GM23248 (cell line): ENCODE data around the gene SLC4A3. TPM values are rescaled to one million over a fixed set of nuclear protein-coding genes. Genes with fewer than 3 reads are reported as not detected.
A peak's percentile ranks its signal among the peaks of the same experiment; 100 is the strongest.

ENCODE experiments used
- DNase-seq: peaks from one replicate; pipeline ENCODE4 v3.0.0-alpha.2; 2015
- H2AFZ ChIP-seq: fragments of 200-600 bp; sonication (generic); 2 replicates; pipeline ENCODE4 v1.6.1; 2016; ENCODE audit warnings: antibody characterized with exemption
- H3F3A ChIP-seq: fragments of 200-600 bp; sonication (generic); 2 replicates; pipeline ENCODE4 v1.6.1; 2016; ENCODE audit warnings: mild to moderate bottlenecking, antibody characterized with exemption, mixed run types; ENCODE audit not compliant: insufficient read depth
- H3K27ac ChIP-seq: fragments of 200-600 bp; sonication (generic); 2 replicates; pipeline ENCODE4 v1.5.1; 2016; ENCODE audit warnings: mild to moderate bottlenecking
- H3K27me3 ChIP-seq: fragments of 200-600 bp; sonication (generic); replicated peaks from 2 replicates; pipeline ENCODE4 v1.6.1; 2016; ENCODE audit warnings: mild to moderate bottlenecking; ENCODE audit not compliant: insufficient read depth
- H3K36me3 ChIP-seq: fragments of 200-600 bp; sonication (generic); 2 replicates; pipeline ENCODE4 v1.6.1; 2016; ENCODE audit warnings: low read depth, mild to moderate bottlenecking
- H3K4me1 ChIP-seq: fragments of 200-600 bp; sonication (generic); 2 replicates; pipeline ENCODE4 v1.6.1; 2016; ENCODE audit warnings: mild to moderate bottlenecking; ENCODE audit not compliant: insufficient read depth
- H3K4me2 ChIP-seq: fragments of 200-600 bp; sonication (generic); one replicate; pipeline ENCODE4 v1.6.1; 2016; ENCODE audit warnings: mild to moderate bottlenecking; ENCODE audit not compliant: unreplicated experiment
- H3K4me3 ChIP-seq: fragments of 200-600 bp; sonication (generic); 2 replicates; pipeline ENCODE4 v1.5.1; 2016; ENCODE audit warnings: mild to moderate bottlenecking
- H3K79me2 ChIP-seq: fragments of 200-600 bp; sonication (generic); 2 replicates; pipeline ENCODE4 v1.6.1; 2016; ENCODE audit warnings: mild to moderate bottlenecking; ENCODE audit not compliant: insufficient read depth
- H3K9ac ChIP-seq: fragments of 200-600 bp; sonication (generic); 2 replicates; pipeline ENCODE4 v1.6.1; 2016; ENCODE audit warnings: mild to moderate bottlenecking
- H3K9me2 ChIP-seq: fragments of 200-600 bp; sonication (generic); 2 replicates; pipeline ENCODE4 v1.6.1; 2016; ENCODE audit warnings: mixed run types, mild to moderate bottlenecking, moderate library complexity; ENCODE audit not compliant: insufficient read depth
- H3K9me3 ChIP-seq: fragments of 200-600 bp; sonication (generic); one replicate; pipeline ENCODE4 v1.6.1; 2017; ENCODE audit warnings: low read depth
- H4K20me1 ChIP-seq: fragments of 200-600 bp; sonication (generic); 2 replicates; pipeline ENCODE4 v1.6.0; 2016; ENCODE audit not compliant: insufficient read depth
- EZH2 ChIP-seq: fragments of 200-600 bp; sonication (generic); IDR thresholded peaks from 2 replicates; pipeline ENCODE4 v1.6.1; 2018; ENCODE audit warnings: antibody characterized with exemption, mild to moderate bottlenecking; ENCODE audit not compliant: insufficient read depth, poor library complexity, severe bottlenecking
- EZH2phosphoT487 ChIP-seq: fragments of 200-600 bp; sonication (generic); IDR thresholded peaks from 2 replicates; pipeline ENCODE4 v1.6.1; 2018; ENCODE audit warnings: antibody characterized with exemption, moderate library complexity, mild to moderate bottlenecking, low read depth; ENCODE audit not compliant: insufficient read depth
- WGBS, 2 experiments: methylation state at CpG; one replicate each; pipeline ENCODE4 v1.1.6; 2015 to 2017; ENCODE audit warnings: low lambda C conversion rate in 2 of 2, low coverage in 1 of 2; ENCODE audit errors: missing lambda C conversion rate in 2 of 2; 5-methylcytosine and 5-hydroxymethylcytosine counted together
- in situ Hi-C: fragments of 300-500 bp; cut with MboI; formaldehyde crosslinking; loops from 2 replicates; pipeline ENCODE4 v1.15.0; 2020
- polyA plus RNA-seq: library from polyadenylated mRNA; unstranded; fragments of >200 nt; fragmentation: Nextera tagmentation; extraction: Ambion mirVana; gene quantifications from 2 replicates; pipeline ENCODE4 v1.2.1, GENCODE V29; 2016
- total RNA-seq: library from RNA; depleted of rRNA; stranded (reverse); fragments of >200 nt; shearing (Covaris generic); gene quantifications from 2 replicates; pipeline ENCODE4 v1.2.3, GENCODE V29; 2014; rRNA removed

SLC4A3 gene, protein sequence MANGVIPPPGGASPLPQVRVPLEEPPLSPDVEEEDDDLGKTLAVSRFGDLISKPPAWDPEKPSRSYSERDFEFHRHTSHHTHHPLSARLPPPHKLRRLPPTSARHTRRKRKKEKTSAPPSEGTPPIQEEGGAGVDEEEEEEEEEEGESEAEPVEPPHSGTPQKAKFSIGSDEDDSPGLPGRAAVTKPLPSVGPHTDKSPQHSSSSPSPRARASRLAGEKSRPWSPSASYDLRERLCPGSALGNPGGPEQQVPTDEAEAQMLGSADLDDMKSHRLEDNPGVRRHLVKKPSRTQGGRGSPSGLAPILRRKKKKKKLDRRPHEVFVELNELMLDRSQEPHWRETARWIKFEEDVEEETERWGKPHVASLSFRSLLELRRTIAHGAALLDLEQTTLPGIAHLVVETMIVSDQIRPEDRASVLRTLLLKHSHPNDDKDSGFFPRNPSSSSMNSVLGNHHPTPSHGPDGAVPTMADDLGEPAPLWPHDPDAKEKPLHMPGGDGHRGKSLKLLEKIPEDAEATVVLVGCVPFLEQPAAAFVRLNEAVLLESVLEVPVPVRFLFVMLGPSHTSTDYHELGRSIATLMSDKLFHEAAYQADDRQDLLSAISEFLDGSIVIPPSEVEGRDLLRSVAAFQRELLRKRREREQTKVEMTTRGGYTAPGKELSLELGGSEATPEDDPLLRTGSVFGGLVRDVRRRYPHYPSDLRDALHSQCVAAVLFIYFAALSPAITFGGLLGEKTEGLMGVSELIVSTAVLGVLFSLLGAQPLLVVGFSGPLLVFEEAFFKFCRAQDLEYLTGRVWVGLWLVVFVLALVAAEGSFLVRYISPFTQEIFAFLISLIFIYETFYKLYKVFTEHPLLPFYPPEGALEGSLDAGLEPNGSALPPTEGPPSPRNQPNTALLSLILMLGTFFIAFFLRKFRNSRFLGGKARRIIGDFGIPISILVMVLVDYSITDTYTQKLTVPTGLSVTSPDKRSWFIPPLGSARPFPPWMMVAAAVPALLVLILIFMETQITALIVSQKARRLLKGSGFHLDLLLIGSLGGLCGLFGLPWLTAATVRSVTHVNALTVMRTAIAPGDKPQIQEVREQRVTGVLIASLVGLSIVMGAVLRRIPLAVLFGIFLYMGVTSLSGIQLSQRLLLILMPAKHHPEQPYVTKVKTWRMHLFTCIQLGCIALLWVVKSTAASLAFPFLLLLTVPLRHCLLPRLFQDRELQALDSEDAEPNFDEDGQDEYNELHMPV
- total RNA-seq (0.54 and 1.6 TPM in 2 replicates), polyA plus RNA-seq (0.79 and 0.96 TPM in 2 replicates)

DNA sequence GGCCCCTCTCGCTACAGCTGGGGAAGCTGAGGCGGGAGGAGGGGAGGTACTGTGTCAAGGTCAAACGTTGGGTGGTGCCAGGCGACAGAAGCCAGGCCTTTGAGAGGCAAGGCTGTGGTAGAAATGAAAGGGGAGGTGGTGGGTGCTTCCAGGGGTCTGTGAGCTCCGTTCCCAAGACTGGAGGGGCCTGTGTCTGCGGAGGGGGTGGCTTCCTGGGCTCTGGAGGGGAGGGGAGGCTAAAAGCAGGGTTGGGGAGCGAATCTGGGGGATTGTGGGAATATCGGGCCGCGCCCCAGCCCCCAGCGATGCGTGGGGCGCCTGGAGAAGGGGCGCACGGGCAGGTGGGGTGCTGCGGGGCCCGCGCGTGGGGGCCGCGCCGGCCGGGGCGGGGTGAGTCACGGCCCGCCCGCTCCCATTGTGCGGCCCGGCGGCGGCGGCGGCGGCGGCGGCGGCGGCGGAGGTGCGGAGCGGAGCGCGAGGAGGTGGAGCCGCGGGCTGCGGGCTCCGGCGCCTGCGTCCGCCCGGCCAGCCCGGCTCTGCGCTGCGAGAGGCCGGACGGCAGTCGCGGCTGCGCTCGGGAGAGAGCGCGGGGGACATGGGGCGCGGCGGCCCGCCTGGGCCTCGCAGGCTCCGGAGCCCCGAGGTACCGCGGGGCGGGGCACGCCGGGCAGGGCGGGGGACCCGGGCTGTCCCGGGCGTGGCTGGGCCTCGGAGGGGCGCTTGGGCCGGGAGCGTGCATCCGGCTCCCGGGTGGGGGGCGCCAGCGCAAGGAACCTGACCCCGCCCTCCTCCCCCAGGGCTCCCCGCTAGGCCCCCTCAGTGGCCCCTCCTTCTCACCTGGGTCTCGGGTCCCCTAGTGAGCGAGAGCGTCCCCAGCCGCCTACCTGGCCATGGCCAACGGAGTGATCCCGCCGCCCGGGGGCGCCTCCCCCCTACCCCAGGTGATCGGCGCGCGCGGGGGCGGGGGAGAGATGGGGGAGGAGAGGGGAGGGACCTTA, at the start of gene SLC4A3:
SLC4A3 (plus strand) TSS at position 528 of the 998 bp plus-strand sequence; CDS start at position 891, 363 bp downstream.
- Histone ChIP-seq H3K4me3 (peak within 1 kb of the TSS; percentile 70), H3F3A (no peaks in the 10 kb centered on the region), H3K9me2 (no peaks in the 10 kb centered on the region), H3K4me2 (peak within 1 kb of the TSS; percentile 52), H3K27me3 (peaks cover 6% of the 10 kb centered on the region; the same call in 1 of the 2 replicates), H3K79me2 (no peaks in the 10 kb centered on the region), H3K36me3 (no peaks in the 10 kb centered on the region), H2AFZ (peak within 1 kb of the TSS; percentile 71), H3K9ac (peak within 1 kb of the TSS; percentile 58; the same call in 1 of the 2 replicates), H3K4me1 (no peaks in the 10 kb centered on the region), H3K27ac (no peak within 1 kb of the TSS), H4K20me1 (no peaks in the 10 kb centered on the region), H3K9me3 (no peaks in the 10 kb centered on the region)
- DNase-seq: peak; percentile 67
- WGBS, 2 experiments: 7 to 34% methylated on average over 9 to 62 of the region's 103 CpGs
- no peak for TF ChIP-seq EZH2
- TF ChIP-seq EZH2phosphoT487: no peak
- in situ Hi-C loops: no loop called here

DNA sequence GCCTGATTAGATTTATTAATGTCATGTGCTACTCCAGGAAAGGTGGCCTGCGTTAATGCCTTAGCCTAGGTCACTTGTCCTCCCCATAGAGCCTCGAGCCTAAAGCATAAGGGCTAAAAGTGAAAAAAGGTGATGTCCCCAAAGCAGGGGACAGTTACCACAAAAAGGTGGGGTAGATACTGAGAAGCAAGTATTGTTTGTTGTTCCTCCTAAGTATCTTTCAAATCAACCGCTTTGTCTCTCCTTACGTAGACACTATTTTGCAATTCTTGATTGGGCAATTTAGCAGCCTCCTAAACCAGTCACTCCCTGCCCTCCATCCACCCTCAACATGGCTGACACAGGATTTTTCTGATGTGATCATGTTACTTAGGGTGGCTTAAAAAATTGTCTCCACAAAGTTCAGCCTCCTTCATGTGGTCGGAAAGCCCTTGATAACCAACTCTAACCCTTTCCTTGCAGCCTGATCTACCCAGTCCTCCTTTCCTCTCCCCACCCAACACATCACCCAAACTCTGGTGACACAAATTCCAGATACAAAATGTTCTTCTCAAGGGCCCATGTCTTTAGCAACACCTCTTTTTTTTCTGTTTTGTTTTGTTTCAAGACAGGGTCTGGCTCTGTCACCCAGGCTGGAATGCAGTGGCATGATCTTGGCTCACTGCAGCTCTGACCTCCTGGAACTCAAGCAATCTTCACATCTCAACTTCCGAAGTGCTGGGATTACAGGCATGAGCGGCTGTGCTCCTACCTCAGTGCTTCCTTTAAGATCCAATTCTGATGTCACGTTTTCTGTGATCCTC, 48.4 kb upstream of the SLC4A3 start:
- no peak for TF ChIP-seq EZH2
- TF ChIP-seq EZH2phosphoT487: no peak
- Histone ChIP-seq H3K4me3 (no peak overlapping the region), H3K9ac (no peak overlapping the region), H3K36me3 (no peaks in the 10 kb centered on the region), H3K79me2 (no peaks in the 10 kb centered on the region), H4K20me1 (no peaks in the 10 kb centered on the region), H3K9me3 (no peaks in the 10 kb centered on the region), H3F3A (no peaks in the 10 kb centered on the region), H3K9me2 (no peaks in the 10 kb centered on the region), H3K27me3 (no peaks in the 10 kb centered on the region), H2AFZ (no peak overlapping the region), H3K4me2 (no peak overlapping the region), H3K27ac (no peak overlapping the region), H3K4me1 (no peaks in the 10 kb centered on the region)
- peak; percentile 48 for DNase-seq
- in situ Hi-C loops: no loop called here
- WGBS, 2 experiments: 67 to 70% methylated on average over 8 of the region's 8 CpGs

DNA sequence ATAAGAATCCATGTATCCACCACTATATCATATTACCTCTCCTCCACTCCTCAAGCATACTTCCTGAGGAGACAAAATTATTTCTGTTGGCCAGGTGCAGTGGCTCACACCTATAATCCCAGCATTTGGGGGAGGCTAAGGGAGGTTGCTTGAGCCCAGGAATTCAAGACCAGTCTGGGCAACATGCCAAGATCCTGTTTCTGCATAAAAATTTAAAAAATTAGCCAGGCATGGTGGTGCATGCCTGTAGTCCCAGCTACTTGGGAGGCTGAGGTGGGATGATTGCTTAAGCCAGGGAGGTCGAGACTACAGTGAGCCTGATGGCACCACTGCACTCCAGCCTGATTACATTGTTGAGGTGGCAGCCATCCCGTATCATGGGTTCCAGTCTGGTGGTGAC, 46.1 kb upstream of the SLC4A3 start:
- Histone ChIP-seq H3K79me2 (no peaks in the 10 kb centered on the region), H3K9me2 (no peaks in the 10 kb centered on the region), H3K4me1 (no peaks in the 10 kb centered on the region), H3K9me3 (no peaks in the 10 kb centered on the region), H3K36me3 (no peaks in the 10 kb centered on the region), H4K20me1 (no peaks in the 10 kb centered on the region), H3K4me3 (no peak overlapping the region), H3K4me2 (no peak overlapping the region), H2AFZ (no peak overlapping the region), H3K27me3 (no peaks in the 10 kb centered on the region), H3K9ac (no peak overlapping the region), H3K27ac (no peak overlapping the region), H3F3A (no peaks in the 10 kb centered on the region)
- WGBS, 2 experiments: 37 to 42% methylated on average over 2 of the region's 2 CpGs
- DNase-seq: no peak
- no peak for TF ChIP-seq EZH2phosphoT487
- no peak for TF ChIP-seq EZH2
- in situ Hi-C loops: no loop called here
